Measurements from ENCODE around the gene GPX3. TPM values are rescaled to one million over a fixed set of nuclear protein-coding genes. Genes with fewer than 3 reads are reported as not detected.

Gene GPX3
- total and polyA plus RNA-seq, 10 of the 15 experiments (the other 5 are each of a cell fraction or from before 2014, with no cell fraction given): 0.04 to 1.0 (median 0.15) TPM; not detected in 3

DNA sequence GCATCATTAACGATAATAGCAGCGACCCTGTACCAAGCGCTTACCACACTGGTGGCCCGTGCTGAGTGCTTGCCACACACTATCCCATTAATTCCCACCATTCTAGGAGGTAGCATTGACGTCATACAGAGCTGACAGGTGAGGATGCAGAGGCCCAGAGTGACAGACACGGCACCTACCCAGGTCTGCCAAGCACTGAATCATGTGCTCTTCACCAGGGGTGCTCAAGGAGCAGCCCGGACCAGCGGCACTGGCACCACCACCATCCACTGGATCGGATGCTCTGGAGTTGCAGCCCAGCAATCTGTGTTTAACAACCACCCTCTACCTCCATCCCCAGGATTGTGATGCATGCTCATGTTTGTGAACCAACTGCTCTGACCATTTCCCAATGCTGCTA lies 57.0 kb downstream of the GPX3 start:
- Histone ChIP-seq H3K9me3 (replicated peaks; ENCODE audit: control insufficient read depth, insufficient read depth, low read length) (no peaks in the 10 kb centered on the region; the same call in 2 of the 3 replicates), H3K36me3 (ENCODE audit: control insufficient read depth in 2 of 2, insufficient read depth in 2 of 2, low read length in 1 of 2) (peaks cover 8 to 46% of the 10 kb centered on the region in 2 experiments), H4K20me1 (ENCODE audit: control insufficient read depth, insufficient read depth) (peaks cover 19% of the 10 kb centered on the region), H3K9ac (ENCODE audit: control insufficient read depth, insufficient read depth, low read length) (peak overlapping the region; percentile 93), H3K27ac (ENCODE audit: control insufficient read depth, insufficient read depth) (peak overlapping the region; percentile 90), H3K4me3 (peak overlapping the region; percentile 89), H2AFZ (ENCODE audit: control insufficient read depth, low read depth, low read length) (no peak overlapping the region), H3K79me2 (ENCODE audit: control insufficient read depth, insufficient read depth, low read length) (peaks cover 99% of the 10 kb centered on the region), H3K27me3 (replicated peaks in 1 of 2; ENCODE audit: control insufficient read depth in 2 of 2, insufficient read depth in 2 of 2, low read length in 1 of 2) (no peaks in the 10 kb centered on the region), H3K4me2 (ENCODE audit: control insufficient read depth, insufficient read depth) (peak overlapping the region; percentile 100), H3K4me1 (ENCODE audit: control insufficient read depth, insufficient read depth, low read length) (peaks cover 34% of the 10 kb centered on the region)
- ChIA-PET POLR2A (interaction anchor here (3.1 to 14.3 kb wide), 2 partner anchors 12 to 19 kb away, joined by 12 to 222 read pairs; no protein-coding TSS in a partner anchor), SMC1A (ENCODE audit: uncharacterized antibody, unreplicated experiment) (interaction anchor here (1.3 to 10.8 kb wide), 3 partner anchors 17 to 38 kb away, joined by 5 to 97 read pairs (median 7); no protein-coding TSS in a partner anchor), CTCF (interaction anchor here (1.0 to 7.5 kb wide), 3 partner anchors 10 to 39 kb away, joined by 3 to 60 read pairs (median 9); no protein-coding TSS in a partner anchor), RAD21 (ENCODE audit: unreplicated experiment) (interaction anchor here (1.3 to 2.0 kb wide), 3 partner anchors 21 to 48 kb away, joined by 4 to 9 read pairs (median 6); no protein-coding TSS in a partner anchor)
- BruUV-seq (replicated peaks): no TSS peak
- DNase-seq (ENCODE audit: low read depth, low spot score): no peak
- TF ChIP-seq KLF5 (IDR thresholded peaks at IDR 0.05; ENCODE audit: partially characterized antibody) (no peak), POLR2A (IDR thresholded peaks at IDR 0.05; ENCODE audit: low read depth, low read length) (peak; percentile 37; the same call in 1 of the 2 replicates), SUZ12 (IDR thresholded peaks at IDR 0.05; ENCODE audit: unreplicated experiment) (no peak), EP300 (IDR thresholded peaks at IDR 0.05; ENCODE audit: borderline replicate concordance in 1 of 2, control insufficient read depth in 1 of 2, low read depth in 2 of 2, low read length in 2 of 2) (no peak), GATAD2B (conservative IDR thresholded peaks at IDR 0.05; ENCODE audit: low read depth) (no peak), SMAD1 (IDR thresholded peaks at IDR 0.05; ENCODE audit: low read depth, partially characterized antibody) (no peak), CBX5 (IDR thresholded peaks at IDR 0.05; ENCODE audit: low read depth) (no peak)
- TF ChIP-seq, protein P1, sequence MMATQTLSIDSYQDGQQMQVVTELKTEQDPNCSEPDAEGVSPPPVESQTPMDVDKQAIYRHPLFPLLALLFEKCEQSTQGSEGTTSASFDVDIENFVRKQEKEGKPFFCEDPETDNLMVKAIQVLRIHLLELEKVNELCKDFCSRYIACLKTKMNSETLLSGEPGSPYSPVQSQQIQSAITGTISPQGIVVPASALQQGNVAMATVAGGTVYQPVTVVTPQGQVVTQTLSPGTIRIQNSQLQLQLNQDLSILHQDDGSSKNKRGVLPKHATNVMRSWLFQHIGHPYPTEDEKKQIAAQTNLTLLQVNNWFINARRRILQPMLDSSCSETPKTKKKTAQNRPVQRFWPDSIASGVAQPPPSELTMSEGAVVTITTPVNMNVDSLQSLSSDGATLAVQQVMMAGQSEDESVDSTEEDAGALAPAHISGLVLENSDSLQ (IDR thresholded peaks at IDR 0.05): peak; percentile 29; the same call in 1 of the 2 replicates
- TF ChIP-seq, protein P2, sequence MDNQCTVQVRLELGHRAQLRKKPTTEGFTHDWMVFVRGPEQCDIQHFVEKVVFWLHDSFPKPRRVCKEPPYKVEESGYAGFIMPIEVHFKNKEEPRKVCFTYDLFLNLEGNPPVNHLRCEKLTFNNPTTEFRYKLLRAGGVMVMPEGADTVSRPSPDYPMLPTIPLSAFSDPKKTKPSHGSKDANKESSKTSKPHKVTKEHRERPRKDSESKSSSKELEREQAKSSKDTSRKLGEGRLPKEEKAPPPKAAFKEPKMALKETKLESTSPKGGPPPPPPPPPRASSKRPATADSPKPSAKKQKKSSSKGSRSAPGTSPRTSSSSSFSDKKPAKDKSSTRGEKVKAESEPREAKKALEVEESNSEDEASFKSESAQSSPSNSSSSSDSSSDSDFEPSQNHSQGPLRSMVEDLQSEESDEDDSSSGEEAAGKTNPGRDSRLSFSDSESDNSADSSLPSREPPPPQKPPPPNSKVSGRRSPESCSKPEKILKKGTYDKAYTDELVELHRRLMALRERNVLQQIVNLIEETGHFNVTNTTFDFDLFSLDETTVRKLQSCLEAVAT (IDR thresholded peaks at IDR 0.05): peak; percentile 57; the same call in 1 of the 2 replicates
- FAIRE-seq: no peak
- ATAC-seq: no peak
- 3% methylated on average over 9 of the region's 9 CpGs for WGBS (ENCODE audit: insufficient coverage, insufficient replicate concordance, low lambda C conversion rate, missing lambda C conversion rate)
- intact Hi-C loops (cut with micrococcal nuclease; ENCODE audit: unreplicated experiment) (loop anchor here (5.0 kb wide), 1 partner anchor 35 kb away; no protein-coding TSS in a partner anchor), in situ Hi-C loops (cut with MboI) (no loop called here)
